Mesenchymal stem cell (in vitro differentiated cells and primary cell): Measurements from ENCODE around the gene TJP1.

Source experiments
- DNase-seq: peaks from one replicate; pipeline ENCODE4 v3.0.0-alpha.2; 2013
- H2AFZ ChIP-seq: one replicate; pipeline ENCODE4 v1.6.1; 2013; ENCODE audit warnings: low read depth, mild to moderate bottlenecking, control low read depth, inconsistent platforms, low read length, moderate library complexity
- H2AK5ac ChIP-seq: 2 replicates; pipeline ENCODE4 v1.6.1; 2013; ENCODE audit warnings: low read length, moderate library complexity, mild to moderate bottlenecking, inconsistent platforms; ENCODE audit not compliant: severe bottlenecking
- H2BK120ac ChIP-seq: one replicate; pipeline ENCODE4 v1.6.1; 2013; ENCODE audit warnings: low read depth, mild to moderate bottlenecking, inconsistent platforms, low read length, moderate library complexity
- H2BK12ac ChIP-seq, 2 experiments: one replicate each; pipeline ENCODE4 v1.6.1; 2013; ENCODE audit warnings: inconsistent platforms in 2 of 2, low read length in 2 of 2, mild to moderate bottlenecking in 2 of 2, moderate library complexity in 2 of 2, control low read depth in 1 of 2
- H2BK15ac ChIP-seq: one replicate; pipeline ENCODE4 v1.6.1; 2013; ENCODE audit warnings: mild to moderate bottlenecking, low read depth, inconsistent platforms; ENCODE audit not compliant: poor library complexity, severe bottlenecking
- H2BK5ac ChIP-seq: 2 replicates; pipeline ENCODE4 v1.6.1; 2013; ENCODE audit warnings: low read depth, mild to moderate bottlenecking, low read length, control low read depth, inconsistent platforms; ENCODE audit not compliant: poor library complexity, severe bottlenecking
- H3K14ac ChIP-seq, 2 experiments: one replicate each; pipeline ENCODE4 v1.6.1; 2013; ENCODE audit warnings: inconsistent platforms in 2 of 2, low read length in 2 of 2, control low read depth in 1 of 2, mild to moderate bottlenecking in 1 of 2, moderate library complexity in 1 of 2
- H3K18ac ChIP-seq, 2 experiments: one replicate each; pipeline ENCODE4 v1.6.1; 2013; ENCODE audit warnings: inconsistent platforms in 2 of 2, low read length in 2 of 2, control low read depth in 1 of 2, low read depth in 1 of 2, mild to moderate bottlenecking in 1 of 2
- H3K23ac ChIP-seq, 2 experiments: one replicate each; pipeline ENCODE4 v1.6.1; 2013; ENCODE audit warnings: inconsistent platforms in 2 of 2, low read length in 2 of 2, mild to moderate bottlenecking in 2 of 2, moderate library complexity in 2 of 2, control low read depth in 1 of 2
- H3K27ac ChIP-seq: 2 replicates; pipeline ENCODE4 v1.5.1; 2013; ENCODE audit warnings: mild to moderate bottlenecking, moderate library complexity, low read length, control low read depth, inconsistent platforms; ENCODE audit not compliant: poor library complexity, severe bottlenecking
- H3K27me3 ChIP-seq, 2 experiments: 2 replicates each; pipeline versions ENCODE4 v1.6.1 to v1.7.0; 2013; ENCODE audit warnings: low read length in 2 of 2, mild to moderate bottlenecking in 2 of 2, moderate library complexity in 2 of 2, control low read depth in 1 of 2, inconsistent platforms in 1 of 2; ENCODE audit not compliant: control insufficient read depth in 1 of 2, insufficient read depth in 1 of 2
- H3K36me3 ChIP-seq, 2 experiments: 2 replicates each; pipeline versions ENCODE4 v1.6.1 to v1.7.0; 2013; ENCODE audit warnings: low read length in 2 of 2, control low read depth in 1 of 2, inconsistent platforms in 1 of 2, low read depth in 1 of 2, mild to moderate bottlenecking in 1 of 2; ENCODE audit not compliant: insufficient read depth in 2 of 2, control insufficient read depth in 1 of 2
- H3K4ac ChIP-seq, 2 experiments: one replicate each; pipeline ENCODE4 v1.6.1; 2013; ENCODE audit warnings: inconsistent platforms in 2 of 2, low read length in 2 of 2, mild to moderate bottlenecking in 2 of 2, moderate library complexity in 2 of 2, control low read depth in 1 of 2, low read depth in 1 of 2
- H3K4me1 ChIP-seq: 2 replicates; pipeline ENCODE4 v1.6.1; 2013; ENCODE audit warnings: low read depth, low read length, control low read depth; ENCODE audit not compliant: control insufficient read depth, insufficient read depth
- H3K4me2 ChIP-seq: 2 replicates; pipeline ENCODE4 v1.6.1; 2013; ENCODE audit warnings: low read length, mild to moderate bottlenecking, inconsistent platforms; ENCODE audit not compliant: poor library complexity, severe bottlenecking
- H3K4me3 ChIP-seq, 2 experiments: 2 replicates each; pipeline versions ENCODE4 v1.5.1 to v1.7.0; 2013; ENCODE audit warnings: low read length in 2 of 2, mild to moderate bottlenecking in 2 of 2, control low read depth in 1 of 2, low read depth in 1 of 2; ENCODE audit not compliant: insufficient read depth in 1 of 2
- H3K79me1 ChIP-seq: replicated peaks from 2 replicates; pipeline ENCODE4 v1.6.1; 2013; ENCODE audit warnings: mild to moderate bottlenecking, control low read depth, low read length, inconsistent platforms; ENCODE audit not compliant: poor library complexity, severe bottlenecking
- H3K9ac ChIP-seq: 2 replicates; pipeline ENCODE4 v1.7.0; 2013; ENCODE audit warnings: mild to moderate bottlenecking, low read length, moderate library complexity
- H3K9me3 ChIP-seq: 2 replicates; pipeline ENCODE4 v1.7.0; 2013; ENCODE audit warnings: mild to moderate bottlenecking, low read length; ENCODE audit not compliant: control insufficient read depth
- H4K8ac ChIP-seq: one replicate; pipeline ENCODE4 v1.6.1; 2013; ENCODE audit warnings: inconsistent platforms, mild to moderate bottlenecking, low read length, moderate library complexity
- H4K91ac ChIP-seq: one replicate; pipeline ENCODE4 v1.6.1; 2013; ENCODE audit warnings: mild to moderate bottlenecking, low read length, inconsistent platforms
- WGBS: methylation state at CpG from one replicate; pipeline ENCODE4 v1.1.7; 2013; ENCODE audit warnings: mixed read lengths; 5-methylcytosine and 5-hydroxymethylcytosine counted together

Gene TJP1

GRCh38 chr15:29687939-29688505 lies 134.2 kb downstream of the TJP1 start:
- no peak overlapping the region for H4K91ac ChIP-seq
- 88% methylated on average over 20 of the region's 24 CpGs for WGBS
- no peak overlapping the region for H2BK120ac ChIP-seq
- H3K23ac ChIP-seq, result no peak overlapping the region
- H2AFZ ChIP-seq, result no peak overlapping the region
- DNase-seq, result no peak
- no peaks in the 10 kb centered on the region for H3K79me1 ChIP-seq
- peaks cover 21% of the 10 kb centered on the region for H3K4me1 ChIP-seq
- H3K9me3 ChIP-seq, result no peaks in the 10 kb centered on the region
- no peak overlapping the region for H3K14ac ChIP-seq
- peaks cover 0 to 6% of the 10 kb centered on the region in 2 experiments for H3K36me3 ChIP-seq
- H4K8ac ChIP-seq, result no peak overlapping the region
- no peaks in the 10 kb centered on the region for H3K27me3 ChIP-seq
- H2BK15ac ChIP-seq, result no peak overlapping the region
- no peak overlapping the region for H3K4ac ChIP-seq
- H3K4me2 ChIP-seq, result no peak overlapping the region
- H2AK5ac ChIP-seq, result no peak overlapping the region
- no peak overlapping the region for H2BK5ac ChIP-seq
- H3K27ac ChIP-seq, result no peak overlapping the region
- H3K18ac ChIP-seq, result no peak overlapping the region
- no peak overlapping the region for H3K4me3 ChIP-seq
- peak overlapping the region in 1 of 2 experiments; percentile 15 for H2BK12ac ChIP-seq
- H3K9ac ChIP-seq, result no peak overlapping the region

- Histone ChIP-seq H3K79me1 (no peaks in the 10 kb centered on the region), H4K8ac (no peak overlapping the region), H3K9me3 (no peaks in the 10 kb centered on the region), H3K27ac (no peak overlapping the region), H2AFZ (no peak overlapping the region), H2BK15ac (no peak overlapping the region), H3K36me3 (peaks cover 0 to 6% of the 10 kb centered on the region in 2 experiments), H2BK12ac (no peak overlapping the region), H2BK5ac (no peak overlapping the region), H3K4ac (no peak overlapping the region), H3K27me3 (no peaks in the 10 kb centered on the region), H3K14ac (no peak overlapping the region), H3K4me3 (no peak overlapping the region), H2BK120ac (no peak overlapping the region), H3K9ac (no peak overlapping the region), H2AK5ac (no peak overlapping the region), H3K23ac (no peak overlapping the region), H3K4me1 (peaks cover 21% of the 10 kb centered on the region), H4K91ac (no peak overlapping the region), H3K18ac (no peak overlapping the region), H3K4me2 (no peak overlapping the region)
- DNase-seq, result no peak
- WGBS, result 96% methylated on average over 14 of the region's 15 CpGs
Measured at GRCh38 chr15:29687204-29687815, 135.0 kb downstream of the TJP1 start.

GRCh38 chr15:29686445-29687203 lies 135.6 kb downstream of the TJP1 start:
- Histone ChIP-seq H3K4me1 (peaks cover 20% of the 10 kb centered on the region), H3K9ac (no peak overlapping the region), H2BK15ac (no peak overlapping the region), H3K9me3 (no peaks in the 10 kb centered on the region), H4K91ac (no peak overlapping the region), H3K4me2 (no peak overlapping the region), H2BK12ac (no peak overlapping the region), H3K27ac (no peak overlapping the region), H2AK5ac (no peak overlapping the region), H3K23ac (no peak overlapping the region), H3K79me1 (no peaks in the 10 kb centered on the region), H3K18ac (no peak overlapping the region), H2BK5ac (no peak overlapping the region), H3K36me3 (peaks cover 0 to 6% of the 10 kb centered on the region in 2 experiments), H3K27me3 (no peaks in the 10 kb centered on the region), H3K4ac (no peak overlapping the region), H3K4me3 (no peak overlapping the region), H4K8ac (no peak overlapping the region), H2BK120ac (no peak overlapping the region), H3K14ac (no peak overlapping the region), H2AFZ (no peak overlapping the region)
- WGBS, result 97% methylated on average over 8 of the region's 8 CpGs
- no peak for DNase-seq

GRCh38 chr15:29686079-29686425 lies 136.2 kb downstream of the TJP1 start:
- Histone ChIP-seq H3K4ac (no peak overlapping the region), H3K4me2 (no peak overlapping the region), H3K23ac (no peak overlapping the region), H3K36me3 (peaks cover 0 to 6% of the 10 kb centered on the region in 2 experiments), H2BK15ac (no peak overlapping the region), H3K9me3 (no peaks in the 10 kb centered on the region), H3K4me1 (peaks cover 14% of the 10 kb centered on the region), H2BK5ac (no peak overlapping the region), H3K79me1 (no peaks in the 10 kb centered on the region), H2BK120ac (no peak overlapping the region), H2BK12ac (no peak overlapping the region), H3K18ac (no peak overlapping the region), H3K14ac (no peak overlapping the region), H2AK5ac (no peak overlapping the region), H4K91ac (no peak overlapping the region), H3K27me3 (peaks cover 0 to 5% of the 10 kb centered on the region in 2 experiments), H3K9ac (no peak overlapping the region), H3K27ac (no peak overlapping the region), H2AFZ (no peak overlapping the region), H3K4me3 (no peak overlapping the region), H4K8ac (no peak overlapping the region)
- WGBS, result 80% methylated on average over 3 of the region's 4 CpGs
- DNase-seq, result no peak
